ENCODE results near the gene KLRG1. TPM values are rescaled to one million over a fixed set of nuclear protein-coding genes. Genes with fewer than 3 reads are reported as not detected.

The KLRG1 gene
- total and polyA plus RNA-seq, 2 of the 8 experiments (the other 6 are each of a cell fraction or from before 2014, with no cell fraction given): 7.9 to 12.8 TPM

- no peak overlapping the region for H3K14ac ChIP-seq (ENCODE audit: insufficient read length)
- no peak for FAIRE-seq
- TF ChIP-seq POLR2AphosphoS5 (IDR thresholded peaks at IDR 0.05; ENCODE audit: low read depth, low read length) (no peak), NANOG (IDR thresholded peaks at IDR 0.05; ENCODE audit: insufficient read depth, low read depth, low read length, poor library complexity, severe bottlenecking) (no peak), CBX8 (IDR thresholded peaks at IDR 0.05; ENCODE audit: borderline replicate concordance, low read depth, low read length) (no peak)
Measured at GRCh38 chr12:9027161-9028059, 38.1 kb downstream of the KLRG1 start.

More at GRCh38 chr12:9027161-9028059, 38.1 kb downstream of the KLRG1 start:
- H2AFZ ChIP-seq (ENCODE audit: low read length): no peak overlapping the region
- H2BK15ac ChIP-seq (ENCODE audit: low read length): no peak overlapping the region
- H3K9me3 ChIP-seq (ENCODE audit: insufficient read depth in 2 of 2, low read depth in 1 of 2, low read length in 1 of 2): no peaks in the 10 kb centered on the region
- no peak overlapping the region for H2BK12ac ChIP-seq (ENCODE audit: low read depth, low read length)
- no peak overlapping the region for H2AK5ac ChIP-seq (ENCODE audit: low read depth, low read length)
- no peak overlapping the region for H2BK5ac ChIP-seq (ENCODE audit: low read depth, low read length)
- H3K4me3 ChIP-seq (ENCODE audit: extremely low read depth in 1 of 4, insufficient read depth in 2 of 4, low read depth in 3 of 4, low read length in 4 of 4): no peak overlapping the region
- H3K79me1 ChIP-seq (ENCODE audit: low read depth, low read length): no peaks in the 10 kb centered on the region
- no peak overlapping the region for H2BK20ac ChIP-seq (ENCODE audit: low read length)
- no peak overlapping the region for H3K27ac ChIP-seq (ENCODE audit: low read depth, low read length)
- no peaks in the 10 kb centered on the region for H3K23me2 ChIP-seq (ENCODE audit: low read depth, low read length)
- no peak overlapping the region for H3K56ac ChIP-seq (replicated peaks; ENCODE audit: insufficient read length, low read depth, low read length)
- no peak overlapping the region for H3K9ac ChIP-seq (replicated peaks in 1 of 4; ENCODE audit: extremely low read depth in 1 of 4, low read depth in 3 of 4, low read length in 3 of 4)
- POLR2A ChIA-PET (ENCODE audit: partially characterized antibody): interaction anchor here (2.3 kb wide), 1 partner anchor 78 kb away, joined by 5 read pairs; the partner anchor contains the start of gene M6PR
- no peak overlapping the region for H4K91ac ChIP-seq (replicated peaks; ENCODE audit: insufficient read length, low read length)
- no peak overlapping the region for H3K4ac ChIP-seq (replicated peaks; ENCODE audit: insufficient read length, low read depth, low read length)
- CTCF ChIA-PET (ENCODE audit: partially characterized antibody): interaction anchor here (1.0 to 3.1 kb wide), 4 partner anchors 9 to 25 kb away, joined by 3 to 13 read pairs (median 4); no protein-coding TSS in a partner anchor
- H3K18ac ChIP-seq (ENCODE audit: extremely low read depth, low read length): no peak overlapping the region
- H3K27me3 ChIP-seq (replicated peaks in 1 of 4; ENCODE audit: control insufficient read depth in 3 of 4, extremely low read depth in 1 of 4, insufficient read depth in 3 of 4, low read length in 3 of 4): no peaks in the 10 kb centered on the region
- no peaks in the 10 kb centered on the region for H3K79me2 ChIP-seq (ENCODE audit: control insufficient read depth in 1 of 2, insufficient read depth in 2 of 2, low read length in 2 of 2)
- WGBS, 2 experiments (ENCODE audit: extremely low coverage in 1 of 2, insufficient coverage in 1 of 2, insufficient read length in 1 of 2, insufficient replicate concordance in 2 of 2, low coverage in 1 of 2, low lambda C conversion rate in 2 of 2, missing lambda C conversion rate in 1 of 2): 93% methylated on average over 7 of the region's 7 CpGs; no CpG with 5 or more reads in 1 of the 2 experiments
- H3K23ac ChIP-seq (ENCODE audit: insufficient read length): no peak overlapping the region
- H3K4me1 ChIP-seq (replicated peaks in 1 of 4; ENCODE audit: control insufficient read depth in 3 of 4, insufficient read depth in 4 of 4, low read length in 3 of 4): no peaks in the 10 kb centered on the region
- H3K36me3 ChIP-seq (ENCODE audit: control insufficient read depth in 2 of 4, insufficient read depth in 4 of 4, low read length in 3 of 4): no peaks in the 10 kb centered on the region
- H4K5ac ChIP-seq (ENCODE audit: insufficient read length, low read depth, low read length): no peak overlapping the region
- no peaks in the 10 kb centered on the region for H4K20me1 ChIP-seq (replicated peaks in 1 of 2; ENCODE audit: control insufficient read depth in 1 of 2, insufficient read depth in 2 of 2, low read length in 2 of 2)
- H2BK120ac ChIP-seq (replicated peaks; ENCODE audit: low read depth, low read length): no peak overlapping the region
- no peak overlapping the region for H3K4me2 ChIP-seq (ENCODE audit: insufficient read depth in 1 of 2, low read depth in 2 of 2, low read length in 2 of 2)
- no peak overlapping the region for H4K8ac ChIP-seq (ENCODE audit: extremely low read depth, insufficient read depth, low read length)
- no peak for DNase-seq (ENCODE audit: low read depth in 1 of 2, low spot score in 2 of 2)

All from H1 (cell line).